Measurements from ENCODE around the gene NTRK3. TPM values are rescaled to one million over a fixed set of nuclear protein-coding genes. Genes with fewer than 3 reads are reported as not detected.

The NTRK3 gene
- total RNA-seq, 2 donors from 2014 or later = 4.2 to 7.2 TPM

DNA sequence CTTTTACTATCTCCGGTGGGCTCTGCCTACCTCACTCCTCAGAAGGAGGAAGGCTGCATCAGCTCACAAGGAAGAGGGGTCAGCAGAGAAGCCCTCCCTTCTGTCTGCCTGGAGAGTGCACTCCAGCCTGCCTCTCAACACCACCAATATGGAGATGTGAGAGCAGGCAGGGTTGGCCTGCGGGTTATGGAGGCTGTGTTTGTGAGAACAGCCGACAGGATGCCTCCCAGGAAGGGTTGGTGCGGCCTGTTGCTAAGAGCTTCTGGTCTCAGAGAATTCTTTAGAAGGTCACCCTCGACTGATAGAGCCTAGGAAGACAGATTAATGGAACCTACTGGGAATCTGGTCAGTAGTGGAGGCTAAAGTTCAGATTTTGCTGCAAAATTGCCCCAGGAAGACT, 326.1 kb downstream of the NTRK3 start:
- DNase-seq (ENCODE audit: low spot score) = no peak
- no peaks in the 10 kb centered on the region for H3K4me1 ChIP-seq (replicated peaks)
- intact Hi-C loops (cut with DNase I) = no loop called here
- H3K4me3 ChIP-seq = no peak overlapping the region
- H3K27me3 ChIP-seq (replicated peaks; ENCODE audit: insufficient read depth) = peaks cover 2% of the 10 kb centered on the region
- H3K27ac ChIP-seq = no peak overlapping the region
- no peaks in the 10 kb centered on the region for H3K36me3 ChIP-seq
- TF ChIP-seq POLR2AphosphoS5 (IDR thresholded peaks at IDR 0.05) = no peak
- no peak for TF ChIP-seq POLR2A (IDR thresholded peaks at IDR 0.05)
- TF ChIP-seq CTCF (IDR thresholded peaks at IDR 0.05) = no peak
- WGBS = 88% methylated on average over 5 of the region's 5 CpGs
- no peaks in the 10 kb centered on the region for H3K9me3 ChIP-seq

- Histone ChIP-seq H3K4me3 (no peak overlapping the region), H3K27ac (no peak overlapping the region), H3K27me3 (replicated peaks; ENCODE audit: insufficient read depth) (peaks cover 2% of the 10 kb centered on the region), H3K9me3 (no peaks in the 10 kb centered on the region), H3K4me1 (replicated peaks) (no peaks in the 10 kb centered on the region), H3K36me3 (no peaks in the 10 kb centered on the region)
- 97% methylated on average over 2 of the region's 2 CpGs for WGBS
- intact Hi-C loops (cut with DNase I) = no loop called here
- TF ChIP-seq CTCF (IDR thresholded peaks at IDR 0.05) = no peak
- no peak for TF ChIP-seq POLR2A (IDR thresholded peaks at IDR 0.05)
- TF ChIP-seq POLR2AphosphoS5 (IDR thresholded peaks at IDR 0.05) = no peak
- no peak for DNase-seq (ENCODE audit: low spot score)
Observed at GRCh38 chr15:87929841-87930240, 326.7 kb downstream of the NTRK3 start.

GRCh38 chr15:87924433-87924832, 332.1 kb downstream of the NTRK3 start:
- intact Hi-C loops (cut with DNase I) = no loop called here
- WGBS = 84% methylated on average over 1 of the region's 1 CpG
- Histone ChIP-seq H3K4me3 (no peak overlapping the region), H3K27ac (no peak overlapping the region), H3K9me3 (no peaks in the 10 kb centered on the region), H3K36me3 (no peaks in the 10 kb centered on the region), H3K4me1 (replicated peaks) (no peaks in the 10 kb centered on the region), H3K27me3 (replicated peaks; ENCODE audit: insufficient read depth) (no peaks in the 10 kb centered on the region)
- TF ChIP-seq POLR2A (IDR thresholded peaks at IDR 0.05) (no peak), POLR2AphosphoS5 (IDR thresholded peaks at IDR 0.05) (no peak), CTCF (IDR thresholded peaks at IDR 0.05) (no peak)
- DNase-seq (ENCODE audit: low spot score) = no peak

DNA sequence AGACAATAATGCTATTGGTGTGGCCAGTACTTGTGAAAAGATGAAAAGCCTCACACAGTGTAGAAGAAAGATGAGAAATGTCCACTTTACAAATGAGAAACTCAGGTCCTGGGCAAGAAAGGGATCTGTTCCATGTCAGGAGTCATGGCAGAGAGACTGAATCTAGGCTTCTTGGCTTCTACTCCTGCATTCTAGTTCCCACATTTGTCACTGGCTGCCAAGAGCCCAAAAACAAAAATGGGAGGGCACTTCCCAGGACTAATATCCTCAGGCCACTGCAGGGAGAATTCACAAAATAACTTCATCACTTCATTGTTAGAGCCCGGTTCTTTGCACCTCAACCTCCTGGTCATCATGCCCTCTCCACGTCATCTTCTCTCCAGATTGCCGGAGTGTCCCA, 337.5 kb downstream of the NTRK3 start:
- no peak overlapping the region for H3K4me3 ChIP-seq
- H3K9me3 ChIP-seq = no peaks in the 10 kb centered on the region
- no peaks in the 10 kb centered on the region for H3K27me3 ChIP-seq (replicated peaks; ENCODE audit: insufficient read depth)
- no peaks in the 10 kb centered on the region for H3K36me3 ChIP-seq
- H3K4me1 ChIP-seq (replicated peaks) = no peaks in the 10 kb centered on the region
- WGBS = 91% methylated on average over 3 of the region's 3 CpGs
- H3K27ac ChIP-seq = no peak overlapping the region
- no peak for DNase-seq (ENCODE audit: low spot score)
- intact Hi-C loops (cut with DNase I) = no loop called here
- TF ChIP-seq POLR2AphosphoS5 (IDR thresholded peaks at IDR 0.05) (no peak), CTCF (IDR thresholded peaks at IDR 0.05) (no peak), POLR2A (IDR thresholded peaks at IDR 0.05) (no peak)

GRCh38 chr15:87917480-87917879, 339.1 kb downstream of the NTRK3 start:
- no peak for DNase-seq (ENCODE audit: low spot score)
- Histone ChIP-seq H3K9me3 (no peaks in the 10 kb centered on the region), H3K4me1 (replicated peaks) (no peaks in the 10 kb centered on the region), H3K4me3 (no peak overlapping the region), H3K27me3 (replicated peaks; ENCODE audit: insufficient read depth) (no peaks in the 10 kb centered on the region), H3K36me3 (no peaks in the 10 kb centered on the region), H3K27ac (no peak overlapping the region)
- intact Hi-C loops (cut with DNase I) = no loop called here
- TF ChIP-seq POLR2A (IDR thresholded peaks at IDR 0.05) (no peak), POLR2AphosphoS5 (IDR thresholded peaks at IDR 0.05) (no peak), CTCF (IDR thresholded peaks at IDR 0.05) (no peak)
- 63% methylated on average over 2 of the region's 2 CpGs for WGBS

Data from prostate gland (tissue), 2 donors.